Ishikawa (cell line): Measurements from ENCODE around the gene ZCCHC12.

Experiments
- CEBPB ChIP-seq: IDR thresholded peaks from 2 replicates; pipeline ENCODE4 v1.6.1; 2012
- CREB1 ChIP-seq: IDR thresholded peaks from 2 replicates; pipeline ENCODE4 v1.6.1; 2012; ENCODE audit warnings: low read depth
- EGR1 ChIP-seq: IDR thresholded peaks from 2 replicates; pipeline ENCODE4 v1.6.1; 2012
- EP300 ChIP-seq: IDR thresholded peaks from 2 replicates; pipeline ENCODE4 v1.6.1; 2012; ENCODE audit warnings: borderline replicate concordance
- FOXM1 ChIP-seq: IDR thresholded peaks from 2 replicates; pipeline ENCODE4 v1.6.1; 2012; ENCODE audit warnings: low read depth, borderline replicate concordance
- MAX ChIP-seq: IDR thresholded peaks from 2 replicates; pipeline ENCODE4 v1.6.1; 2012
- NFIC ChIP-seq: IDR thresholded peaks from 2 replicates; pipeline ENCODE4 v1.6.1; 2012
- RAD21 ChIP-seq: IDR thresholded peaks from 2 replicates; pipeline ENCODE4 v1.6.1; 2012; ENCODE audit warnings: low read depth
- REST ChIP-seq: IDR thresholded peaks from 2 replicates; pipeline ENCODE4 v1.6.1; 2012; ENCODE audit warnings: low read depth, mild to moderate bottlenecking
- TAF1 ChIP-seq: IDR thresholded peaks from 2 replicates; pipeline ENCODE4 v1.6.1; 2012; ENCODE audit warnings: low read depth, mild to moderate bottlenecking
- TCF12 ChIP-seq: IDR thresholded peaks from 2 replicates; pipeline ENCODE4 v1.6.1; 2012; ENCODE audit warnings: low read depth
- TEAD4 ChIP-seq: IDR thresholded peaks from 2 replicates; pipeline ENCODE4 v1.6.1; 2012
- USF1 ChIP-seq: IDR thresholded peaks from 2 replicates; pipeline ENCODE4 v1.6.1; 2012
- YY1 ChIP-seq: IDR thresholded peaks from 2 replicates; pipeline ENCODE4 v1.6.1; 2012; ENCODE audit warnings: low read depth
- ZBTB7A ChIP-seq: IDR thresholded peaks from 2 replicates; pipeline ENCODE4 v1.6.1; 2012; ENCODE audit warnings: low read depth

Gene ZCCHC12

GRCh38 chrX:118795528-118796280 lies 27.9 kb upstream of the ZCCHC12 start:
- TF ChIP-seq TEAD4 (no peak), MAX (no peak), CEBPB (no peak), TAF1 (no peak), RAD21 (no peak), EP300 (no peak), EGR1 (no peak), USF1 (no peak), YY1 (no peak), FOXM1 (no peak), TCF12 (no peak), ZBTB7A (no peak), CREB1 (no peak), REST (no peak), NFIC (no peak)

- TF ChIP-seq EGR1: no peak
- no peak for TF ChIP-seq TCF12
- no peak for TF ChIP-seq TEAD4
- TF ChIP-seq FOXM1: no peak
- no peak for TF ChIP-seq USF1
Observed at GRCh38 chrX:118802857-118803256, 20.8 kb upstream of the ZCCHC12 start.

- TF ChIP-seq REST: no peak
- peak; percentile 87 for TF ChIP-seq RAD21
- 0 out of 2 replicates have a peak, but pooled peaks have one; percentile 23 for TF ChIP-seq YY1
- no peak for TF ChIP-seq TEAD4
- TF ChIP-seq MAX: no peak
Observed at GRCh38 chrX:118807151-118808017, 16.2 kb upstream of the ZCCHC12 start.

GRCh38 chrX:118824173-118824730 lies 628 bp downstream of the ZCCHC12 start:
- TF ChIP-seq RAD21 (no peak), EP300 (no peak), TCF12 (no peak), TEAD4 (no peak), YY1 (no peak), REST (no peak), MAX (no peak), FOXM1 (no peak), ZBTB7A (no peak), CEBPB (no peak)
